ENCODE measurements around the gene SORT1.
"Not testable (repeated sequence)": the region's sequence is repeated elsewhere in the genome, so short reads cannot be mapped to it uniquely, and the experiment has no call there.

Gene SORT1

GRCh38 chr1:109306832-109307273 lies 90.9 kb downstream of the SORT1 start, which contains the start of gene MYBPHL:
Gene MYBPHL, minus strand, starts transcription at chr1:109307011. Its CDS starts 20 bp downstream, at chr1:109306991.
- H3K36me3 ChIP-seq, result peaks cover 37% of the 10 kb centered on the region
- no peak within 1 kb of the TSS for H3K27ac ChIP-seq
- H3K9me3 ChIP-seq, result no peaks in the 10 kb centered on the region
- no peaks in the 10 kb centered on the region for H3K27me3 ChIP-seq
- H3K4me3 ChIP-seq (ENCODE audit: low read depth in 1 of 2, low read length in 1 of 2), result no peak within 1 kb of the TSS
- no peak for TF ChIP-seq CTCF (IDR thresholded peaks at IDR 0.05)
- peaks cover 7 to 9% of the 10 kb centered on the region in 2 experiments for H3K4me1 ChIP-seq (ENCODE audit: control insufficient read depth in 1 of 2, insufficient read depth in 1 of 2, low read depth in 1 of 2, low read length in 1 of 2)

DNA sequence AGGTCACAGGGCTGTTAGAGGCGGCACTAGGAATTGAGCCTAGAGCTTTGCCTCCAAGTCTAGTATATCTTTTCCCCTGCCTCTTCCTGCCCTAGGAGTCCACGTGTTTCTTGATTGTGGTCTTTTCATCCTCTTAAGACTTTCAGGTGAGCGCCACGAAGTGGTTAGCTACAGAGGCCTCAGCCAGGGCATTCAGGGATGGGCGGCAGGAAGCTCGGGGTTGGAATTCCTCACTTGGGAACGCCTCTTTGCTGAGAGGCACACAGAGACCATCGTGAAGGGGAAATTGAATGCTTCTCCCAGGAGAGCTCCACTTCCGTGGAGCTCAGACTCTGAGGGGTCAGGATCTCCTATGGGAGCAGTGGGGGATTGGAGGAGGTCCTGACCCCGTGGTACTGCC lies 91.7 kb downstream of the SORT1 start:
- not testable (repeated sequence) for H3K4me3 ChIP-seq (ENCODE audit: low read depth in 1 of 2, low read length in 1 of 2); H3K27ac ChIP-seq; H3K9me3 ChIP-seq; H3K27me3 ChIP-seq
- peaks cover 7 to 11% of the 10 kb centered on the region in 2 experiments for H3K4me1 ChIP-seq (ENCODE audit: control insufficient read depth in 1 of 2, insufficient read depth in 1 of 2, low read depth in 1 of 2, low read length in 1 of 2)
- H3K36me3 ChIP-seq, result peaks cover 29% of the 10 kb centered on the region

DNA sequence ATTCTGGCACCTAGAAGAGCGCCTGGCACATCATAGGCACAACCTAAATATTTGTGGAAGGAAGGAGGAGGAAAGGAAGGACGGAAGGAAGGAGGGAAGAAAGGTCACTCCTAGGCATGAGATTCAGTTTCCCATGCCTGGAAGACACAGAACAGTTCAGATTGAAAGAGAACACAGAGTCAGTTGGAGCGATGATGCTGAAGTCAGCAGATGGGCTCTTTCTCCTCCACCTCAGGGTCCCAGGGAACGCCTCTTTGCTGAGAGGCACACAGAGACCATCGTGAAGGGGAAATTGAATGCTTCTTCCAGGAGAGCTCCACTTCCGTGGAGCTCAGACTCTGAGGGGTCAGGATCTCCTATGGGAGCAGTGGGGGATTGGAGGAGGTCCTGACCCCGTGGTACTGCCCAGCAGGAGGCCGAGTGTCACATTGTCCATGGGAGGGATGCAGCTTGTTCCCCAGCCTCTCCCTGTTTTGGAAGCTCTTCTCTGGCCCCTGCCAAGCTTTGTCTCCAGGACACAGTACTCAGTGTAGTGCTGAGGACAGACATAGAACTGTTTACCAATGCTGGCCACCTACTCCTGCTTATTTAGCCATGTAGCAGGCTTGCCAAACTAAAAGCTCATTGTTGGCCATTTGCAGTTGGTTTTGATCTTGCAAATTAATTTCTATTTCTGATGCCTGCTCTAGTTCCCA lies 93.3 kb downstream of the SORT1 start:
- no peak for TF ChIP-seq CTCF (IDR thresholded peaks at IDR 0.05)
- Histone ChIP-seq H3K36me3 (peaks cover 13% of the 10 kb centered on the region), H3K4me3 (ENCODE audit: low read depth in 1 of 2, low read length in 1 of 2) (no peak overlapping the region), H3K4me1 (ENCODE audit: control insufficient read depth in 1 of 2, insufficient read depth in 1 of 2, low read depth in 1 of 2, low read length in 1 of 2) (peaks cover 19 to 27% of the 10 kb centered on the region in 2 experiments), H3K27me3 (no peaks in the 10 kb centered on the region), H3K9me3 (no peaks in the 10 kb centered on the region), H3K27ac (no peak overlapping the region)

DNA sequence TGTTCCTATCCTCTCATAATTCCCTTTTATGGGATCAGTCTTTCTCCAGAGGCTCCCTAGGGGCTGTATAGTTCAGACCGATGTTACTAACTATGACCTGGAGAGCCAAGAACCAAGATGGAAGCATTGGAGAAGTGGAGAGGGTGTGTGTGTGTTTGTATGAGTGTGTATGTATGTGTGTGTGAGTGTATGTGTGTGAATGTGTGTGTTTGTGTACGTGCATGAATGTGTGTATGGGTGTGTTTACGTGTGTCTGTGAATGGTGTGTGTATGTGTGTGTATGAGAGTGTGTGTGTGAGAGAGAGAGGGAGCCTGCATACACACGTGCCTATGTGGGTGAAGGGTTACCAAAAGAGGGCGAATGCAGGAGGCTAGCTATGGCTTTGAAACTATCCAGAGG lies 95.8 kb downstream of the SORT1 start:
- H3K36me3 ChIP-seq, result no peaks in the 10 kb centered on the region
- TF ChIP-seq CTCF (IDR thresholded peaks at IDR 0.05), result no peak
- no peak overlapping the region for H3K4me3 ChIP-seq (ENCODE audit: low read depth in 1 of 2, low read length in 1 of 2)
- H3K27ac ChIP-seq, result no peak overlapping the region
- peaks cover 19 to 29% of the 10 kb centered on the region in 2 experiments for H3K4me1 ChIP-seq (ENCODE audit: control insufficient read depth in 1 of 2, insufficient read depth in 1 of 2, low read depth in 1 of 2, low read length in 1 of 2)
- no peaks in the 10 kb centered on the region for H3K27me3 ChIP-seq
- H3K9me3 ChIP-seq, result no peaks in the 10 kb centered on the region

- H3K4me1 ChIP-seq (ENCODE audit: control insufficient read depth in 1 of 2, insufficient read depth in 1 of 2, low read depth in 1 of 2, low read length in 1 of 2), result peaks cover 20 to 30% of the 10 kb centered on the region in 2 experiments
- H3K36me3 ChIP-seq, result no peaks in the 10 kb centered on the region
- no peak for TF ChIP-seq CTCF (IDR thresholded peaks at IDR 0.05)
- peak overlapping the region; percentile 72 for H3K27ac ChIP-seq
- no peaks in the 10 kb centered on the region for H3K9me3 ChIP-seq
- H3K4me3 ChIP-seq (ENCODE audit: low read depth in 1 of 2, low read length in 1 of 2), result no peak overlapping the region
- H3K27me3 ChIP-seq, result no peaks in the 10 kb centered on the region
These were observed 97.0 kb downstream of the SORT1 start for GRCh38 chr1:109300650-109301151.
